Astrocyte (in vitro differentiated cells and primary cell): ENCODE data around the gene BIRC6. TPM values are rescaled to one million over a fixed set of nuclear protein-coding genes. Genes with fewer than 3 reads are reported as not detected.

ENCODE experiments used
- DNase-seq: peaks from one replicate; pipeline ENCODE4 v3.0.0-alpha.2; 2010; ENCODE audit warnings: low read depth
- FAIRE-seq: peaks from 2 replicates; lab custom pipeline; 2011; peaks lifted over from hg19 to GRCh38; lab: Jason Lieb, UNC
- H2AFZ ChIP-seq: 2 replicates; pipeline ENCODE4 v1.6.0; 2012; ENCODE audit warnings: low read depth, low read length, inconsistent platforms
- H3K27ac ChIP-seq: 2 replicates; pipeline ENCODE4 v1.5.1; 2011; ENCODE audit warnings: low read depth, low read length, inconsistent platforms
- H3K27me3 ChIP-seq: 2 replicates; pipeline ENCODE4 v1.6.0; 2011; ENCODE audit warnings: low read length, inconsistent platforms; ENCODE audit not compliant: insufficient read depth
- H3K36me3 ChIP-seq: 2 replicates; pipeline ENCODE4 v1.5.1; 2011; ENCODE audit warnings: low read length, inconsistent platforms; ENCODE audit not compliant: insufficient read depth
- H3K4me1 ChIP-seq: 2 replicates; pipeline ENCODE4 v1.5.1; 2011; ENCODE audit warnings: low read length, inconsistent platforms; ENCODE audit not compliant: insufficient read depth
- H3K4me2 ChIP-seq: 2 replicates; pipeline ENCODE4 v1.6.0; 2012; ENCODE audit warnings: low read length, inconsistent platforms
- H3K4me3 ChIP-seq: 2 replicates; pipeline ENCODE4 v1.5.1; 2011; ENCODE audit warnings: low read depth, mild to moderate bottlenecking, low read length, inconsistent platforms; ENCODE audit not compliant: insufficient read depth
- H3K79me2 ChIP-seq: 2 replicates; pipeline ENCODE4 v1.6.0; 2012; ENCODE audit warnings: mild to moderate bottlenecking, low read length, inconsistent platforms; ENCODE audit not compliant: insufficient read depth
- H3K9ac ChIP-seq: 2 replicates; pipeline ENCODE4 v1.6.0; 2012; ENCODE audit warnings: mild to moderate bottlenecking, low read length, inconsistent platforms
- H3K9me3 ChIP-seq: 2 replicates; pipeline ENCODE4 v1.5.1; 2012; ENCODE audit warnings: low read depth, mild to moderate bottlenecking, low read length, inconsistent platforms; ENCODE audit not compliant: insufficient read depth
- H4K20me1 ChIP-seq: 2 replicates; pipeline ENCODE4 v1.6.0; 2012; ENCODE audit warnings: low read length, inconsistent platforms; ENCODE audit not compliant: insufficient read depth
- H3K27ac Mint-ChIP-seq: one replicate; pipeline ENCODE4 v1.8.0; 2021; ENCODE audit warnings: mild to moderate bottlenecking, mixed read lengths; ENCODE audit not compliant: unreplicated experiment
- H3K27me3 Mint-ChIP-seq: one replicate; pipeline ENCODE4 v1.8.0; 2021; ENCODE audit warnings: low read depth, mixed read lengths; ENCODE audit not compliant: unreplicated experiment
- H3K36me3 Mint-ChIP-seq: one replicate; pipeline ENCODE4 v1.8.0; 2021; ENCODE audit warnings: low read depth, mixed read lengths; ENCODE audit not compliant: unreplicated experiment
- H3K4me1 Mint-ChIP-seq: one replicate; pipeline ENCODE4 v1.8.0; 2021; ENCODE audit warnings: low read depth, mixed read lengths; ENCODE audit not compliant: unreplicated experiment
- H3K4me3 Mint-ChIP-seq: one replicate; pipeline ENCODE4 v1.8.0; 2021; ENCODE audit warnings: mild to moderate bottlenecking, moderate library complexity, mixed read lengths; ENCODE audit not compliant: unreplicated experiment
- H3K9me3 Mint-ChIP-seq: one replicate; pipeline ENCODE4 v1.8.0; 2021; ENCODE audit warnings: mild to moderate bottlenecking, mixed read lengths; ENCODE audit not compliant: unreplicated experiment
- CTCF ChIP-seq: IDR thresholded peaks from 2 replicates; pipeline ENCODE4 v1.5.1; 2011; ENCODE audit warnings: low read depth, mild to moderate bottlenecking, inconsistent platforms, low read length, moderate library complexity; ENCODE audit not compliant: insufficient read depth
- EZH2 ChIP-seq: IDR thresholded peaks from 2 replicates; pipeline ENCODE4 v1.6.1; 2012; ENCODE audit warnings: mild to moderate bottlenecking, low read length, inconsistent platforms; ENCODE audit not compliant: insufficient read depth
- total RNA-seq: library from RNA; stranded (reverse); gene quantifications from 2 replicates; pipeline ENCODE4 v1.2.1, GENCODE V29; 2021

BIRC6 gene
- total RNA-seq, 1 donor from 2014 or later: 86.1 TPM

- no peak overlapping the region for H3K9ac ChIP-seq
- no peaks in the 10 kb centered on the region for H3K9me3 Mint-ChIP-seq
- DNase-seq (peak; percentile 68), FAIRE-seq (no peak)
- H3K4me1 ChIP-seq: no peaks in the 10 kb centered on the region
- H3K79me2 ChIP-seq: peaks cover 7% of the 10 kb centered on the region
- H3K9me3 ChIP-seq: no peaks in the 10 kb centered on the region
- H3K27ac Mint-ChIP-seq: peak overlapping the region; percentile 41
- H3K27me3 ChIP-seq: no peaks in the 10 kb centered on the region
- no peak overlapping the region for H3K4me3 Mint-ChIP-seq
- H3K27me3 Mint-ChIP-seq: no peaks in the 10 kb centered on the region
- H3K4me2 ChIP-seq: no peak overlapping the region
- H3K36me3 Mint-ChIP-seq: peaks cover 17% of the 10 kb centered on the region
- H3K27ac ChIP-seq: no peak overlapping the region
- TF ChIP-seq EZH2 (no peak), CTCF (no peak)
- H3K36me3 ChIP-seq: peaks cover 37% of the 10 kb centered on the region
- H2AFZ ChIP-seq: no peak overlapping the region
- no peak overlapping the region for H3K4me3 ChIP-seq
- peaks cover 3% of the 10 kb centered on the region for H3K4me1 Mint-ChIP-seq
- no peaks in the 10 kb centered on the region for H4K20me1 ChIP-seq
Observed at GRCh38 chr2:32478889-32479620, 122.2 kb downstream of the BIRC6 start.

- H3K4me3 ChIP-seq: no peak overlapping the region
- no peaks in the 10 kb centered on the region for H3K27me3 Mint-ChIP-seq
- H4K20me1 ChIP-seq: no peaks in the 10 kb centered on the region
- H3K9me3 ChIP-seq: no peaks in the 10 kb centered on the region
- H3K27me3 ChIP-seq: no peaks in the 10 kb centered on the region
- H3K79me2 ChIP-seq: peaks cover 7% of the 10 kb centered on the region
- no peaks in the 10 kb centered on the region for H3K9me3 Mint-ChIP-seq
- H3K27ac ChIP-seq: no peak overlapping the region
- H3K27ac Mint-ChIP-seq: no peak overlapping the region
- TF ChIP-seq CTCF: no peak
- TF ChIP-seq EZH2: no peak
- H3K36me3 Mint-ChIP-seq: peaks cover 15% of the 10 kb centered on the region
- no peak overlapping the region for H3K9ac ChIP-seq
- peaks cover 4% of the 10 kb centered on the region for H3K4me1 ChIP-seq
- no peak overlapping the region for H3K4me2 ChIP-seq
- H2AFZ ChIP-seq: no peak overlapping the region
- FAIRE-seq (no peak), DNase-seq (no peak)
- peaks cover 7% of the 10 kb centered on the region for H3K4me1 Mint-ChIP-seq
- peaks cover 37% of the 10 kb centered on the region for H3K36me3 ChIP-seq
- no peak overlapping the region for H3K4me3 Mint-ChIP-seq
Observed at GRCh38 chr2:32479993-32480392, 123.2 kb downstream of the BIRC6 start.

GRCh38 chr2:32482471-32482870, 125.6 kb downstream of the BIRC6 start:
- H3K4me1 Mint-ChIP-seq: peaks cover 16% of the 10 kb centered on the region

More at GRCh38 chr2:32482471-32482870, 125.6 kb downstream of the BIRC6 start:
- no peak overlapping the region for H3K4me2 ChIP-seq
- peaks cover 8% of the 10 kb centered on the region for H3K4me1 ChIP-seq
- H3K27ac ChIP-seq: no peak overlapping the region
- H3K36me3 ChIP-seq: peaks cover 41% of the 10 kb centered on the region
- peaks cover 8% of the 10 kb centered on the region for H4K20me1 ChIP-seq
- peaks cover 18% of the 10 kb centered on the region for H3K36me3 Mint-ChIP-seq
- no peaks in the 10 kb centered on the region for H3K27me3 ChIP-seq
- H3K9me3 Mint-ChIP-seq: no peaks in the 10 kb centered on the region
- FAIRE-seq: no peak
- TF ChIP-seq CTCF: no peak
- TF ChIP-seq EZH2: no peak
- H3K27ac Mint-ChIP-seq: no peak overlapping the region
- no peak overlapping the region for H2AFZ ChIP-seq
- peaks cover 4% of the 10 kb centered on the region for H3K79me2 ChIP-seq
- no peaks in the 10 kb centered on the region for H3K27me3 Mint-ChIP-seq
- no peak overlapping the region for H3K4me3 ChIP-seq
- no peak for DNase-seq
- no peaks in the 10 kb centered on the region for H3K9me3 ChIP-seq
- H3K4me3 Mint-ChIP-seq: no peak overlapping the region
- no peak overlapping the region for H3K9ac ChIP-seq
